ENCODE data around the gene KRT76. TPM values are rescaled to one million over a fixed set of nuclear protein-coding genes. Genes with fewer than 3 reads are reported as not detected.

KRT76 gene
- total and polyA plus RNA-seq, 2 donors from 2014 or later, result not detected

- Histone ChIP-seq H3K4me3 (ENCODE audit: low read length in 3 of 3) (no peak overlapping the region), H3K4me1 (ENCODE audit: control insufficient read depth in 2 of 3, insufficient read depth in 2 of 3, low read depth in 1 of 3, low read length in 3 of 3) (no peaks in the 10 kb centered on the region), H3K27me3 (ENCODE audit: control insufficient read depth, insufficient read depth, low read length) (no peaks in the 10 kb centered on the region), H3K27ac (ENCODE audit: low read depth in 2 of 2, low read length in 2 of 2) (no peak overlapping the region), H3K9ac (ENCODE audit: low read length in 3 of 3) (no peak overlapping the region), H3K9me3 (ENCODE audit: control insufficient read depth in 2 of 3, insufficient read depth in 1 of 3, low read length in 3 of 3) (no peaks in the 10 kb centered on the region), H3K36me3 (ENCODE audit: control insufficient read depth in 2 of 3, insufficient read depth in 3 of 3, low read length in 3 of 3) (no peaks in the 10 kb centered on the region)
- no peak for FAIRE-seq
- intact Hi-C loops (cut with DNase I), result no loop called here
- no peak for DNase-seq
- no peak for TF ChIP-seq CTCF (IDR thresholded peaks at IDR 0.05; ENCODE audit: borderline replicate concordance, extremely low read depth, insufficient read depth)
Measured at GRCh38 chr12:52769354-52769753, 7.8 kb downstream of the KRT76 start.

DNA sequence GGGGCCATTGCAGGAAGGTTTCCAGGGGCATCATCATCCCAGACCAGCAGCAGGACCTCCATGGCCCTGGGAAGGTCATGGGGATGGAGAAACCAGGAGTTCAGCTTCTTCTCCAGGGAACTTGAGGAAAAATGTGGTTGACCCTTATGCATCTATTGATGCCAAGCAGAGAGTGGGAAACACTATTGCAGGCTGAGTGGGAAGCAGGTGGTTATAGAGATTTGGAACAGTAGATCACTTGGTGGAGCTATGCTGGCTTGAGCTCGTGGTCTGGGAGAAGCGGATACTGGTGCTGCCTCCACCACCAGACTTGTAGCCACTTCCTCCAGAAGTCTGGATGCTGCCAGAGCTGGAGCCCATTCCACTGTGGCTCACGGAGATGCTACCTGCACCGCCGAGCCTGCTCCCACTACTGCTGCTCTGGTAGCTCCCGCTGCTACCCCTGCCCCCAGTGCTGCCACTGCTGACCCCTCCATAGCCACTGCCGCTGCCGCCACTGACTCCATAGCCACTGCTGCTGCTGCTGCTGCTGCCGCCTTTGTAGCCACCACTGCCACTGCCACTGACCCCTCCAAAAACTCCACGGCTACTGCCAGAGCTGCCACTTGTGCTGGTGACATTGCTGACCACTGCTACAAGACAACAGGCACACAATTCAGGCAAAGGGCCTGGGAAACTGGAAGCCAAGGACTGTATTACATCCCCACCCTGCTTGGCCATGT lies 8.5 kb downstream of the KRT76 start:
- intact Hi-C loops (cut with DNase I), result no loop called here
- H3K9me3 ChIP-seq (ENCODE audit: control insufficient read depth in 2 of 3, insufficient read depth in 1 of 3, low read length in 3 of 3), result no peaks in the 10 kb centered on the region
- no peak for FAIRE-seq
- H3K36me3 ChIP-seq (ENCODE audit: control insufficient read depth in 2 of 3, insufficient read depth in 3 of 3, low read length in 3 of 3), result no peaks in the 10 kb centered on the region
- H3K9ac ChIP-seq (ENCODE audit: low read length in 3 of 3), result no peak overlapping the region
- DNase-seq, result no peak
- no peaks in the 10 kb centered on the region for H3K4me1 ChIP-seq (ENCODE audit: control insufficient read depth in 2 of 3, insufficient read depth in 2 of 3, low read depth in 1 of 3, low read length in 3 of 3)
- TF ChIP-seq CTCF (IDR thresholded peaks at IDR 0.05; ENCODE audit: borderline replicate concordance, extremely low read depth, insufficient read depth), result no peak
- H3K27ac ChIP-seq (ENCODE audit: low read depth in 2 of 2, low read length in 2 of 2), result no peak overlapping the region
- no peaks in the 10 kb centered on the region for H3K27me3 ChIP-seq (ENCODE audit: control insufficient read depth, insufficient read depth, low read length)
- H3K4me3 ChIP-seq (ENCODE audit: low read length in 3 of 3), result no peak overlapping the region

GRCh38 chr12:52767427-52767826 lies 9.7 kb downstream of the KRT76 start:
- no peak overlapping the region for H3K4me3 ChIP-seq (ENCODE audit: low read length in 3 of 3)
- no peak for TF ChIP-seq CTCF (IDR thresholded peaks at IDR 0.05; ENCODE audit: borderline replicate concordance, extremely low read depth, insufficient read depth)
- H3K27ac ChIP-seq (ENCODE audit: low read depth in 2 of 2, low read length in 2 of 2), result no peak overlapping the region
- H3K27me3 ChIP-seq (ENCODE audit: control insufficient read depth, insufficient read depth, low read length), result no peaks in the 10 kb centered on the region
- DNase-seq (no peak), FAIRE-seq (no peak)
- H3K9me3 ChIP-seq (ENCODE audit: control insufficient read depth in 2 of 3, insufficient read depth in 1 of 3, low read length in 3 of 3), result no peaks in the 10 kb centered on the region
- intact Hi-C loops (cut with DNase I), result no loop called here
- no peak overlapping the region for H3K9ac ChIP-seq (ENCODE audit: low read length in 3 of 3)
- no peaks in the 10 kb centered on the region for H3K36me3 ChIP-seq (ENCODE audit: control insufficient read depth in 2 of 3, insufficient read depth in 3 of 3, low read length in 3 of 3)
- H3K4me1 ChIP-seq (ENCODE audit: control insufficient read depth in 2 of 3, insufficient read depth in 2 of 3, low read depth in 1 of 3, low read length in 3 of 3), result no peaks in the 10 kb centered on the region

DNA sequence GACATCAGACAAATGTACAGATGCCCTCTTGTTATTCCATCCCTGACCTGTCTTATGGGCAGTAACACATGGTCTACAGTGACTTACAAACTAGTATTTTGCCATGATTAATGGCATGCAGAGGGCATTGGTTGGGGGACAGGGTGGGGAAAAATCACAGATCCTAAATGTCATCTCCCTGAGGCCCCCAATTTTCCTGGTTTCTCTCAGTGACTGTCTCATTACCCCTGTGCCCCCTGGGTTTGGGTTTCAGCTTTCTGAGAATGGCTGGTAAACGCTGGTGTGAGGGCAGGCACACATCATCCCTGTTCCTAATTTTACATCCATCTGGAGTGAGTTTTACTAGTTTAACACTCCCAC lies 10.1 kb downstream of the KRT76 start:
- no peaks in the 10 kb centered on the region for H3K27me3 ChIP-seq (ENCODE audit: control insufficient read depth, insufficient read depth, low read length)
- DNase-seq, result no peak
- no peaks in the 10 kb centered on the region for H3K4me1 ChIP-seq (ENCODE audit: control insufficient read depth in 2 of 3, insufficient read depth in 2 of 3, low read depth in 1 of 3, low read length in 3 of 3)
- no peak overlapping the region for H3K27ac ChIP-seq (ENCODE audit: low read depth in 2 of 2, low read length in 2 of 2)
- no peak overlapping the region for H3K4me3 ChIP-seq (ENCODE audit: low read length in 3 of 3)
- FAIRE-seq, result no peak
- no peaks in the 10 kb centered on the region for H3K36me3 ChIP-seq (ENCODE audit: control insufficient read depth in 2 of 3, insufficient read depth in 3 of 3, low read length in 3 of 3)
- H3K9me3 ChIP-seq (ENCODE audit: control insufficient read depth in 2 of 3, insufficient read depth in 1 of 3, low read length in 3 of 3), result no peaks in the 10 kb centered on the region
- H3K9ac ChIP-seq (ENCODE audit: low read length in 3 of 3), result no peak overlapping the region
- intact Hi-C loops (cut with DNase I), result no loop called here
- no peak for TF ChIP-seq CTCF (IDR thresholded peaks at IDR 0.05; ENCODE audit: borderline replicate concordance, extremely low read depth, insufficient read depth)

Data from kidney (tissue), 14 donors.